Transverse colon (tissue), 4 donors: ENCODE measurements around the gene NBAS. TPM values are rescaled to one million over a fixed set of nuclear protein-coding genes. Genes with fewer than 3 reads are reported as not detected.

ENCODE experiments used
- DNase-seq: peaks from one replicate; pipeline ENCODE4 v3.0.0-alpha.2; 2019
- H3K27ac ChIP-seq, 4 donors: fragments of 200-600 bp; sonication (generic); 2 replicates each; pipeline ENCODE4 v1.5.1; 2016 to 2018; ENCODE audit warnings: inconsistent platforms in 4 of 4
- H3K27me3 ChIP-seq: fragments of 200-600 bp; sonication (generic); 2 replicates; pipeline ENCODE4 v1.5.1; 2017; ENCODE audit warnings: inconsistent platforms
- H3K36me3 ChIP-seq, 4 donors: fragments of 200-600 bp; sonication (generic); 2 replicates each; pipeline ENCODE4 v1.5.1; 2017 to 2019; ENCODE audit warnings: inconsistent platforms in 4 of 4
- H3K4me1 ChIP-seq, 4 donors: fragments of 200-600 bp; sonication (generic); 2 replicates each; pipeline ENCODE4 v1.5.1; 2017 to 2020; ENCODE audit warnings: inconsistent platforms in 4 of 4
- H3K4me3 ChIP-seq, 4 donors: fragments of 200-600 bp; sonication (generic); 1 replicate in 1 of 4; 2 replicates in 3 of 4; pipeline versions ENCODE4 v1.5.1 to v1.6.1; 2017 to 2019; ENCODE audit warnings: inconsistent platforms in 4 of 4
- H3K9me3 ChIP-seq, 2 donors: fragments of 200-600 bp; sonication (generic); 2 replicates each; pipeline ENCODE4 v1.5.1; 2017 to 2019; ENCODE audit warnings: inconsistent platforms in 2 of 2
- CTCF ChIP-seq, 5 experiments: fragments of 200-600 bp in 3 of 5; fragments of 450-650 bp in 2 of 5; sonication (generic) in 3 of 5; IDR thresholded peaks; 1 replicate in 2 of 5; 2 replicates in 3 of 5; pipeline ENCODE4 v1.5.1; 2016 to 2017; ENCODE audit warnings: antibody characterized with exemption in 5 of 5, inconsistent platforms in 3 of 5, mild to moderate bottlenecking in 2 of 5, moderate library complexity in 1 of 5
- EP300 ChIP-seq: sonication (generic); formaldehyde crosslinking; IDR thresholded peaks from one replicate; pipeline ENCODE4 v1.6.1; 2017; ENCODE audit warnings: antibody characterized with exemption, low read depth
- POLR2A ChIP-seq: fragments of 450-650 bp; IDR thresholded peaks from one replicate; pipeline ENCODE4 v1.6.1; 2016; ENCODE audit warnings: antibody characterized with exemption, mild to moderate bottlenecking, moderate library complexity
- POLR2AphosphoS5 ChIP-seq, 3 donors: sonication (generic); formaldehyde crosslinking; IDR thresholded peaks; one replicate each; pipeline ENCODE4 v1.6.1; 2016; ENCODE audit warnings: antibody characterized with exemption in 3 of 3
- WGBS, 2 donors: methylation state at CpG; one replicate each; pipeline ENCODE4 v1.1.5; 2018; ENCODE audit warnings: low coverage in 1 of 2; 5-methylcytosine and 5-hydroxymethylcytosine counted together
- in situ Hi-C, 4 donors: fragments of 200-750 bp; cut with MboI; loops; one replicate each; pipeline versions ENCODE4 v1.15.0 to v1.15.1; 2017; ENCODE audit warnings: low sequenced_read_pairs in 3 of 4, low pct_ligation_motif_present in 1 of 4, low pct_unique_long_range_greater_than_20kb in 1 of 4
- intact Hi-C: fragments of 100-400 bp; cut with DNase I; formaldehyde crosslinking; loops from one replicate; pipeline ENCODE4 v1.15.1; 2023; ENCODE audit warnings: low total_unique reads
- total RNA-seq, 4 donors: library from RNA; depleted of rRNA; stranded (reverse); fragments of >200 nt; gene quantifications; one replicate each; pipeline ENCODE4 v1.1.0, GENCODE V29; 2016

The NBAS gene
- 10 to 100 TPM; 30.6 to 43.2 (median 34.5) TPM for total RNA-seq

GRCh38 chr2:15560988-15561573 lies at the start of gene NBAS:
NBAS (minus strand) TSS chr2:15561334; CDS start chr2:15561304, 30 bp downstream.
- 0 to 1% methylated on average over 2 to 20 of the region's 30 CpGs for WGBS, 2 donors
- H3K27me3 ChIP-seq: no peaks in the 10 kb centered on the region
- in situ Hi-C loops: no loop called here

GRCh38 chr2:15610430-15610952 lies 49.4 kb upstream of the NBAS start:
- DNase-seq: no peak
- TF ChIP-seq EP300 (no peak), POLR2AphosphoS5 (IDR thresholded peaks at IDR 0.05) (no peak), POLR2A (no peak)

More at GRCh38 chr2:15560988-15561573, at the start of gene NBAS:
- H3K4me1 ChIP-seq: peaks cover 4 to 23% (median 17%) of the 10 kb centered on the region in 4 donors
- DNase-seq: peak; percentile 90
- intact Hi-C loops: loop anchor here (1.0 kb wide), 1 partner anchor 31 kb away; no protein-coding TSS in a partner anchor
- H3K4me3 ChIP-seq: peak within 1 kb of the TSS; percentile 69 to 84 (median 76)
- H3K27ac ChIP-seq: peak within 1 kb of the TSS; percentile 76 to 82 (median 80)
- TF ChIP-seq POLR2AphosphoS5 (IDR thresholded peaks at IDR 0.05) (peak; percentile 32 to 67 (median 60)), POLR2A (no peak)
- no peaks in the 10 kb centered on the region for H3K36me3 ChIP-seq
- no peaks in the 10 kb centered on the region for H3K9me3 ChIP-seq

GRCh38 chr2:15609341-15610042 lies 48.4 kb upstream of the NBAS start:
- Histone ChIP-seq H3K9me3 (no peaks in the 10 kb centered on the region), H3K36me3 (peaks cover 0 to 58% (median 26%) of the 10 kb centered on the region in 4 donors), H3K4me1 (no peaks in the 10 kb centered on the region), H3K4me3 (no peak overlapping the region), H3K27ac (no peak overlapping the region), H3K27me3 (no peaks in the 10 kb centered on the region)
- intact Hi-C loops: no loop called here
- TF ChIP-seq EP300 (no peak), POLR2A (no peak), POLR2AphosphoS5 (IDR thresholded peaks at IDR 0.05) (no peak), CTCF (IDR thresholded peaks at IDR 0.05) (no peak)
- in situ Hi-C loops: no loop called here
- no peak for DNase-seq
- WGBS, 2 donors: 98 to 100% methylated on average over 1 of the region's 1 CpG

More at GRCh38 chr2:15610430-15610952, 49.4 kb upstream of the NBAS start:
- no peaks in the 10 kb centered on the region for H3K27me3 ChIP-seq
- H3K4me3 ChIP-seq: no peak overlapping the region
- intact Hi-C loops (no loop called here), in situ Hi-C loops (no loop called here)
- H3K36me3 ChIP-seq: peaks cover 0 to 49% (median 21%) of the 10 kb centered on the region in 4 donors
- WGBS, 2 donors: 88 to 93% methylated on average over 5 of the region's 5 CpGs
- H3K27ac ChIP-seq: no peak overlapping the region
- no peaks in the 10 kb centered on the region for H3K9me3 ChIP-seq
- no peaks in the 10 kb centered on the region for H3K4me1 ChIP-seq

- H3K4me1 ChIP-seq: no peaks in the 10 kb centered on the region
- no peaks in the 10 kb centered on the region for H3K27me3 ChIP-seq
- 94% methylated on average over 4 of the region's 4 CpGs; no CpG with 5 or more reads in 1 of the 2 donors for WGBS, 2 donors
- DNase-seq: no peak
- H3K9me3 ChIP-seq: no peaks in the 10 kb centered on the region
- no peak overlapping the region for H3K4me3 ChIP-seq
- H3K36me3 ChIP-seq: peaks cover 0 to 63% (median 31%) of the 10 kb centered on the region in 4 donors
- no peak for TF ChIP-seq EP300
- no peak for TF ChIP-seq POLR2A
- TF ChIP-seq POLR2AphosphoS5 (IDR thresholded peaks at IDR 0.05): no peak
- no peak for TF ChIP-seq CTCF (IDR thresholded peaks at IDR 0.05)
- no peak overlapping the region for H3K27ac ChIP-seq
- intact Hi-C loops (no loop called here), in situ Hi-C loops (no loop called here)
These were observed 47.2 kb upstream of the NBAS start for GRCh38 chr2:15608392-15608761.

GRCh38 chr2:15607709-15608391 lies 46.7 kb upstream of the NBAS start:
- intact Hi-C loops (no loop called here), in situ Hi-C loops (no loop called here)
- H3K36me3 ChIP-seq: peaks cover 0 to 68% (median 34%) of the 10 kb centered on the region in 4 donors
- no peaks in the 10 kb centered on the region for H3K4me1 ChIP-seq
- no peaks in the 10 kb centered on the region for H3K27me3 ChIP-seq
- WGBS, 2 donors: 97 to 100% methylated on average over 3 to 7 of the region's 7 CpGs
- no peak for DNase-seq
- no peaks in the 10 kb centered on the region for H3K9me3 ChIP-seq
- no peak overlapping the region for H3K4me3 ChIP-seq
- TF ChIP-seq EP300: no peak
- no peak for TF ChIP-seq POLR2A
- TF ChIP-seq POLR2AphosphoS5 (IDR thresholded peaks at IDR 0.05): no peak
- TF ChIP-seq CTCF (IDR thresholded peaks at IDR 0.05): no peak
- no peak overlapping the region for H3K27ac ChIP-seq
